Tibial nerve (tissue), 4 donors: ENCODE data around the gene ARID5A. TPM values are rescaled to one million over a fixed set of nuclear protein-coding genes. Genes with fewer than 3 reads are reported as not detected.
A peak's percentile ranks its signal among the peaks of the same experiment; 100 is the strongest.

Experiments used
- DNase-seq, 2 donors: peaks; one replicate each; pipeline ENCODE4 v3.0.0-alpha.2; 2019; ENCODE audit warnings: low spot score in 2 of 2
- H3K27ac ChIP-seq, 4 donors: fragments of 200-600 bp; sonication (generic) in 3 of 4; one replicate each; pipeline ENCODE4 v1.5.1; 2017 to 2019; ENCODE audit warnings: mild to moderate bottlenecking in 1 of 4
- H3K27me3 ChIP-seq, 2 donors: fragments of 200-600 bp; sonication (generic) in 1 of 2; one replicate each; pipeline versions ENCODE4 v1.5.1 to v1.6.0; 2017 to 2019
- H3K36me3 ChIP-seq, 3 donors: fragments of 200-600 bp; sonication (generic); one replicate each; pipeline ENCODE4 v1.5.1; 2018 to 2019
- H3K4me1 ChIP-seq, 4 donors: fragments of 200-600 bp; sonication (generic) in 3 of 4; one replicate each; pipeline ENCODE4 v1.5.1; 2017 to 2019
- H3K4me3 ChIP-seq, 4 donors: fragments of 200-600 bp; sonication (generic) in 3 of 4; one replicate each; pipeline ENCODE4 v1.5.1; 2017 to 2019; ENCODE audit warnings: mild to moderate bottlenecking in 1 of 4, moderate library complexity in 1 of 4
- H3K9me3 ChIP-seq, 4 donors: fragments of 200-600 bp; sonication (generic) in 3 of 4; one replicate each; pipeline ENCODE4 v1.5.1; 2017 to 2019
- CTCF ChIP-seq, 5 experiments: fragments of 200-600 bp in 3 of 5; fragments of 450-650 bp in 2 of 5; sonication (generic) in 3 of 5; IDR thresholded peaks; one replicate each; pipeline ENCODE4 v1.5.1; 2016 to 2019; ENCODE audit warnings: antibody characterized with exemption in 5 of 5, mild to moderate bottlenecking in 3 of 5, moderate library complexity in 2 of 5
- EP300 ChIP-seq, 2 donors: sonication (generic); formaldehyde crosslinking; IDR thresholded peaks; one replicate each; pipeline ENCODE4 v1.6.1; 2017; ENCODE audit warnings: antibody characterized with exemption in 2 of 2, mild to moderate bottlenecking in 1 of 2
- POLR2A ChIP-seq, 2 donors: fragments of 450-650 bp; IDR thresholded peaks; one replicate each; pipeline ENCODE4 v1.6.1; 2017; ENCODE audit warnings: antibody characterized with exemption in 2 of 2, mild to moderate bottlenecking in 2 of 2, moderate library complexity in 2 of 2
- WGBS, 2 donors: methylation state at CpG; one replicate each; pipeline ENCODE4 v1.1.5; 2018; 5-methylcytosine and 5-hydroxymethylcytosine counted together
- total RNA-seq, 4 donors: library from RNA; depleted of rRNA; stranded (reverse); fragments of >200 nt; gene quantifications; one replicate each; pipeline ENCODE4 v1.1.0, GENCODE V29; 2016

The ARID5A gene
- total RNA-seq, 4 donors from 2014 or later = 23.8 to 56.4 (median 40.3) TPM

GRCh38 chr2:96507957-96508520, 28.5 kb upstream of the ARID5A start:
- no peaks in the 10 kb centered on the region for H3K36me3 ChIP-seq
- DNase-seq = peak; percentile 55 to 71
- peaks cover 0 to 20% (median 16%) of the 10 kb centered on the region in 4 donors for H3K4me1 ChIP-seq
- no peaks in the 10 kb centered on the region for H3K9me3 ChIP-seq
- no peaks in the 10 kb centered on the region for H3K27me3 ChIP-seq
- H3K4me3 ChIP-seq = peak overlapping the region; percentile 14 to 52 (median 42)
- WGBS, 2 donors = 20 to 33% methylated on average over 7 to 16 of the region's 38 CpGs
- H3K27ac ChIP-seq = peak overlapping the region in 1 of 4 donors; percentile 62
- peak in 1 of 2 donors; percentile 45 for TF ChIP-seq EP300 (IDR thresholded peaks at IDR 0.05)
- TF ChIP-seq POLR2A (IDR thresholded peaks at IDR 0.05) = peak in 1 of 2 donors; percentile 3
- peak; percentile 99 to 100 (median 99) for TF ChIP-seq CTCF (IDR thresholded peaks at IDR 0.05)

- Histone ChIP-seq H3K4me3 (peak overlapping the region in 2 of 4 donors; percentile 35 to 52), H3K27ac (peak overlapping the region in 1 of 4 donors; percentile 62), H3K9me3 (no peaks in the 10 kb centered on the region), H3K27me3 (no peaks in the 10 kb centered on the region), H3K4me1 (peaks cover 0 to 20% (median 16%) of the 10 kb centered on the region in 4 donors), H3K36me3 (no peaks in the 10 kb centered on the region)
- TF ChIP-seq CTCF (IDR thresholded peaks at IDR 0.05) (no peak), POLR2A (IDR thresholded peaks at IDR 0.05) (no peak), EP300 (IDR thresholded peaks at IDR 0.05) (no peak)
- 54 to 69% methylated on average over 11 to 17 of the region's 26 CpGs for WGBS, 2 donors
- DNase-seq = no peak
These were observed 27.9 kb upstream of the ARID5A start for GRCh38 chr2:96508521-96509113.

GRCh38 chr2:96509114-96509846, 27.3 kb upstream of the ARID5A start:
- H3K27me3 ChIP-seq = no peaks in the 10 kb centered on the region

GRCh38 chr2:96509847-96510230, 26.7 kb upstream of the ARID5A start:
- no peak for TF ChIP-seq CTCF (IDR thresholded peaks at IDR 0.05)
- TF ChIP-seq EP300 (IDR thresholded peaks at IDR 0.05) = no peak
- TF ChIP-seq POLR2A (IDR thresholded peaks at IDR 0.05) = no peak
- DNase-seq = no peak
- peaks cover 0 to 20% (median 16%) of the 10 kb centered on the region in 4 donors for H3K4me1 ChIP-seq
- no peak overlapping the region for H3K4me3 ChIP-seq
- H3K27ac ChIP-seq = no peak overlapping the region
- WGBS, 2 donors = 43 to 58% methylated on average over 11 of the region's 11 CpGs
- no peaks in the 10 kb centered on the region for H3K36me3 ChIP-seq
- no peaks in the 10 kb centered on the region for H3K9me3 ChIP-seq
- H3K27me3 ChIP-seq = no peaks in the 10 kb centered on the region

More at GRCh38 chr2:96509114-96509846, 27.3 kb upstream of the ARID5A start:
- Histone ChIP-seq H3K36me3 (no peaks in the 10 kb centered on the region), H3K27ac (peak overlapping the region in 1 of 4 donors; percentile 62), H3K4me3 (no peak overlapping the region), H3K9me3 (no peaks in the 10 kb centered on the region), H3K4me1 (peaks cover 0 to 20% (median 16%) of the 10 kb centered on the region in 4 donors)
- 21 to 25% methylated on average over 30 to 32 of the region's 32 CpGs for WGBS, 2 donors
- peak; percentile 67 to 86 for DNase-seq
- TF ChIP-seq POLR2A (IDR thresholded peaks at IDR 0.05) (no peak), CTCF (IDR thresholded peaks at IDR 0.05) (peak; percentile 97 to 99 (median 98)), EP300 (IDR thresholded peaks at IDR 0.05) (peak in 1 of 2 donors; percentile 59)
